ENCODE measurements around the gene NCAN. TPM values are rescaled to one million over a fixed set of nuclear protein-coding genes. Genes with fewer than 3 reads are reported as not detected.

The NCAN gene
- polyA plus RNA-seq, 1 donor (not counting 4 experiments of a cell fraction or from before 2014, with no cell fraction given) = not detected

DNA sequence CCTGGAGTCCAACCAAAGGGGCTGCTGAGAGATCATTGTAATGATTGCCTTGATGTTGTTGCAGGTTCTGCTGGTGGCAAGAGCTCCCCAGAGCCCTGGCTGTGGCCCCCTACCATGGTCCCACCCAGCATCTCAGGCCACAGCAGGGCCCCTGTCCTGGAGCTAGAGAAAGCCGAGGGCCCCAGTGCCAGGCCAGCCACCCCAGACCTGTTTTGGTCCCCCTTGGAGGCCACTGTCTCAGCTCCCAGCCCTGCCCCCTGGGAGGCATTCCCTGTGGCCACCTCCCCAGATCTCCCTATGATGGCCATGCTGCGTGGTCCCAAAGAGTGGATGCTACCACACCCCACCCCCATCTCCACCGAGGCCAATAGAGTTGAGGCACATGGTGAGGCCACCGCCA lies 15.5 kb downstream of the NCAN start:
- no peaks in the 10 kb centered on the region for H3K9me1 ChIP-seq (ENCODE audit: control insufficient read depth, extremely low read depth, insufficient read depth, low read length)
- H4K20me1 ChIP-seq (ENCODE audit: control insufficient read depth, extremely low read depth, insufficient read depth, low read length) = no peaks in the 10 kb centered on the region
- no peak overlapping the region for H3K9ac ChIP-seq (ENCODE audit: control insufficient read depth, extremely low read depth, insufficient read depth, low read length)
- H3K79me2 ChIP-seq (ENCODE audit: control insufficient read depth, insufficient read depth, low read length) = no peaks in the 10 kb centered on the region
- no peak for DNase-seq (ENCODE audit: low read depth, low spot score)
- no peaks in the 10 kb centered on the region for H3K36me3 ChIP-seq (ENCODE audit: control insufficient read depth in 2 of 2, extremely low read depth in 1 of 2, insufficient read depth in 2 of 2, low read length in 2 of 2)
- dilution Hi-C loops (cut with MboI; ENCODE audit: extremely low pct_ligation_motif_present, low sequenced_read_pairs) = no loop called here
- H3K9me3 ChIP-seq (ENCODE audit: control insufficient read depth, low read depth, low read length) = no peaks in the 10 kb centered on the region
- peaks cover 3% of the 10 kb centered on the region for H3K4me1 ChIP-seq (ENCODE audit: control insufficient read depth, extremely low read depth, insufficient read depth, low read length)
- peaks cover 17% of the 10 kb centered on the region for H3K27me3 ChIP-seq (ENCODE audit: control insufficient read depth, extremely low read depth, insufficient read depth, low read length)
- no peak for TF ChIP-seq EZH2 (IDR thresholded peaks at IDR 0.05; ENCODE audit: low read length)
- TF ChIP-seq, protein P1, sequence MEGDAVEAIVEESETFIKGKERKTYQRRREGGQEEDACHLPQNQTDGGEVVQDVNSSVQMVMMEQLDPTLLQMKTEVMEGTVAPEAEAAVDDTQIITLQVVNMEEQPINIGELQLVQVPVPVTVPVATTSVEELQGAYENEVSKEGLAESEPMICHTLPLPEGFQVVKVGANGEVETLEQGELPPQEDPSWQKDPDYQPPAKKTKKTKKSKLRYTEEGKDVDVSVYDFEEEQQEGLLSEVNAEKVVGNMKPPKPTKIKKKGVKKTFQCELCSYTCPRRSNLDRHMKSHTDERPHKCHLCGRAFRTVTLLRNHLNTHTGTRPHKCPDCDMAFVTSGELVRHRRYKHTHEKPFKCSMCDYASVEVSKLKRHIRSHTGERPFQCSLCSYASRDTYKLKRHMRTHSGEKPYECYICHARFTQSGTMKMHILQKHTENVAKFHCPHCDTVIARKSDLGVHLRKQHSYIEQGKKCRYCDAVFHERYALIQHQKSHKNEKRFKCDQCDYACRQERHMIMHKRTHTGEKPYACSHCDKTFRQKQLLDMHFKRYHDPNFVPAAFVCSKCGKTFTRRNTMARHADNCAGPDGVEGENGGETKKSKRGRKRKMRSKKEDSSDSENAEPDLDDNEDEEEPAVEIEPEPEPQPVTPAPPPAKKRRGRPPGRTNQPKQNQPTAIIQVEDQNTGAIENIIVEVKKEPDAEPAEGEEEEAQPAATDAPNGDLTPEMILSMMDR (optimal IDR thresholded peaks at IDR 0.05 in 1 of 3, IDR thresholded peaks at IDR 0.05 in 1 of 3, conservative IDR thresholded peaks at IDR 0.05 in 1 of 3; ENCODE audit: extremely low read depth in 1 of 3, insufficient read depth in 2 of 3, low read length in 3 of 3) = no peak
- no peak overlapping the region for H3K27ac ChIP-seq (ENCODE audit: control insufficient read depth, insufficient read depth, low read length)
- no peak for FAIRE-seq
- no peak overlapping the region for H2AFZ ChIP-seq (ENCODE audit: control insufficient read depth, low read length)
- H3K4me2 ChIP-seq (ENCODE audit: control insufficient read depth, extremely low read depth, insufficient read depth, low read depth, low read length) = no peak overlapping the region
- H3K4me3 ChIP-seq (ENCODE audit: control insufficient read depth in 2 of 3, extremely low read depth in 1 of 3, insufficient read depth in 2 of 3, low read depth in 1 of 3, low read length in 3 of 3) = no peak overlapping the region

DNA sequence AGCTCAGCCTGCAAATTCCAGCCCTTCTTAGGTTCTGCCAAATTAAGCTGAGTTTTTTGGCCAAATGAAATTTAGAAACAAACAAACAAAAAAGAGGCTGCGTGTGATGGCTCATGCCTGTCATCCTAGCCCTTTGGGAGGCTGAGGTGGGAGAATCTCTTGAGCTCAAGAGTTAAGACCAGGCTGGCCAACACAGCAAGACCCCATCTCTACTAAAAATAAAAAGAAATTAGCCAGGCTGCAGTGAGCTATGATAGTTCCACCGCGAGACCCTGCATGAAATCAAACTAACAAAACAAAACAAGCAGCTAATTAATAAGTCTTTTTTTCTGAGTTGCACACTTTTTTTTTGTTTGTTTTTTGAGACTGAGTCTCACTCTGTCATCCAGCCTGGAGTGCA lies 17.9 kb downstream of the NCAN start:
- DNase-seq (ENCODE audit: low read depth, low spot score) (no peak), FAIRE-seq (no peak)
- Histone ChIP-seq H3K36me3 (ENCODE audit: control insufficient read depth in 2 of 2, extremely low read depth in 1 of 2, insufficient read depth in 2 of 2, low read length in 2 of 2) (no peaks in the 10 kb centered on the region), H3K4me3 (ENCODE audit: control insufficient read depth in 2 of 3, extremely low read depth in 1 of 3, insufficient read depth in 2 of 3, low read depth in 1 of 3, low read length in 3 of 3) (no peak overlapping the region), H2AFZ (ENCODE audit: control insufficient read depth, low read length) (no peak overlapping the region), H3K27me3 (ENCODE audit: control insufficient read depth, extremely low read depth, insufficient read depth, low read length) (peaks cover 7% of the 10 kb centered on the region), H4K20me1 (ENCODE audit: control insufficient read depth, extremely low read depth, insufficient read depth, low read length) (no peaks in the 10 kb centered on the region), H3K27ac (ENCODE audit: control insufficient read depth, insufficient read depth, low read length) (no peak overlapping the region), H3K4me2 (ENCODE audit: control insufficient read depth, extremely low read depth, insufficient read depth, low read depth, low read length) (no peak overlapping the region), H3K9ac (ENCODE audit: control insufficient read depth, extremely low read depth, insufficient read depth, low read length) (no peak overlapping the region), H3K79me2 (ENCODE audit: control insufficient read depth, insufficient read depth, low read length) (no peaks in the 10 kb centered on the region), H3K9me3 (ENCODE audit: control insufficient read depth, low read depth, low read length) (peaks cover 10% of the 10 kb centered on the region), H3K9me1 (ENCODE audit: control insufficient read depth, extremely low read depth, insufficient read depth, low read length) (no peaks in the 10 kb centered on the region), H3K4me1 (ENCODE audit: control insufficient read depth, extremely low read depth, insufficient read depth, low read length) (peaks cover 3% of the 10 kb centered on the region)
- dilution Hi-C loops (cut with MboI; ENCODE audit: extremely low pct_ligation_motif_present, low sequenced_read_pairs) = no loop called here
- no peak for TF ChIP-seq EZH2 (IDR thresholded peaks at IDR 0.05; ENCODE audit: low read length)
- TF ChIP-seq, protein P1 (optimal IDR thresholded peaks at IDR 0.05 in 1 of 3, IDR thresholded peaks at IDR 0.05 in 1 of 3, conservative IDR thresholded peaks at IDR 0.05 in 1 of 3; ENCODE audit: extremely low read depth in 1 of 3, insufficient read depth in 2 of 3, low read length in 3 of 3) = no peak

Measured in keratinocyte (primary cell).